HG03565 (cell line): ENCODE data around the gene ASXL1.
"Not testable (repeated sequence)": the region's sequence is repeated elsewhere in the genome, so short reads cannot be mapped to it uniquely, and the experiment has no call there.

ENCODE experiments used
- ATAC-seq: cut with Tn5 transposase; IDR thresholded peaks from one replicate; pipeline ENCODE4 v1.9.1; 2021; ENCODE audit warnings: mild to moderate bottlenecking, moderate library complexity; ENCODE audit not compliant: unreplicated experiment

ASXL1 gene

GRCh38 chr20:32336918-32337347 is 21.2 kb upstream of the ASXL1 start:
- ATAC-seq = no peak

GRCh38 chr20:32337937-32338661 is 20.0 kb upstream of the ASXL1 start:
- ATAC-seq = no peak

GRCh38 chr20:32338665-32339064 is 19.5 kb upstream of the ASXL1 start:
- no peak for ATAC-seq

- no peak for ATAC-seq
Measured at GRCh38 chr20:32339116-32339515, 19.0 kb upstream of the ASXL1 start.

GRCh38 chr20:32341053-32341452 is 17.1 kb upstream of the ASXL1 start:
- ATAC-seq = not testable (repeated sequence)

GRCh38 chr20:32343439-32343838 is 14.7 kb upstream of the ASXL1 start:
- no peak for ATAC-seq

GRCh38 chr20:32344835-32345506 is 13.2 kb upstream of the ASXL1 start:
- no peak for ATAC-seq

- ATAC-seq = no peak
Measured at GRCh38 chr20:32348207-32348606, 9.9 kb upstream of the ASXL1 start.

GRCh38 chr20:32350421-32350820 is 7.7 kb upstream of the ASXL1 start:
- no peak for ATAC-seq

GRCh38 chr20:32352121-32352720 is 5.9 kb upstream of the ASXL1 start:
- no peak for ATAC-seq

- no peak for ATAC-seq
Measured at GRCh38 chr20:32353848-32354496, 4.2 kb upstream of the ASXL1 start.

GRCh38 chr20:32354592-32355416 is 3.3 kb upstream of the ASXL1 start:
- ATAC-seq = peak; percentile 22

GRCh38 chr20:32355417-32355841 is 2.7 kb upstream of the ASXL1 start:
- ATAC-seq = peak; percentile 23

GRCh38 chr20:32355907-32356621 is 2.1 kb upstream of the ASXL1 start:
- not testable (repeated sequence) for ATAC-seq

GRCh38 chr20:32356622-32357374 is 1.3 kb upstream of the ASXL1 start:
- ATAC-seq = no peak

- no peak for ATAC-seq
Measured at GRCh38 chr20:32357375-32357868, 709 bp upstream of the ASXL1 start.

GRCh38 chr20:32358632-32358882 is 426 bp downstream of the ASXL1 start:
- ATAC-seq = no peak

GRCh38 chr20:32358883-32359632 is 927 bp downstream of the ASXL1 start:
- no peak for ATAC-seq
